Measurements from ENCODE around the gene ADAT2. TPM values are rescaled to one million over a fixed set of nuclear protein-coding genes. Genes with fewer than 3 reads are reported as not detected.

Gene ADAT2
- total RNA-seq, 6 experiments from 2014 or later = 3.6 to 5.2 (median 4.2) TPM

GRCh38 chr6:143443096-143443495, 7.4 kb downstream of the ADAT2 start:
- Histone ChIP-seq H3K27me3 (no peaks in the 10 kb centered on the region), H3K27ac (no peak overlapping the region), H3K36me3 (no peaks in the 10 kb centered on the region), H3K9me3 (no peaks in the 10 kb centered on the region), H3K4me3 (no peak overlapping the region), H3K4me1 (no peaks in the 10 kb centered on the region)
- TF ChIP-seq POLR2A (IDR thresholded peaks at IDR 0.05) = no peak
- ATAC-seq (peak in 2 of 4 donors; percentile 39 to 60), DNase-seq (peak in 1 of 3 donors; percentile 54)
- intact Hi-C loops (cut with DNase I) = no loop called here
- 83% methylated on average over 2 of the region's 2 CpGs for WGBS (ENCODE audit: insufficient coverage, low coverage, low lambda C conversion rate, missing lambda C conversion rate)

- intact Hi-C loops (cut with DNase I) = no loop called here
- no peak for TF ChIP-seq CTCF (IDR thresholded peaks at IDR 0.05)
- H3K27ac ChIP-seq = no peak overlapping the region
- ATAC-seq (no peak), DNase-seq (no peak)
- no peaks in the 10 kb centered on the region for H3K27me3 ChIP-seq
- H3K9me3 ChIP-seq = no peaks in the 10 kb centered on the region
- H3K4me3 ChIP-seq = no peak overlapping the region
- H3K36me3 ChIP-seq = no peaks in the 10 kb centered on the region
- 90% methylated on average over 8 of the region's 8 CpGs for WGBS (ENCODE audit: insufficient coverage, low coverage, low lambda C conversion rate, missing lambda C conversion rate)
- H3K4me1 ChIP-seq = no peaks in the 10 kb centered on the region
Observed at GRCh38 chr6:143441680-143442545, 8.6 kb downstream of the ADAT2 start.

- WGBS (ENCODE audit: insufficient coverage, low coverage, low lambda C conversion rate, missing lambda C conversion rate) = 97% methylated on average over 2 of the region's 2 CpGs
Observed at GRCh38 chr6:143441010-143441409, 9.5 kb downstream of the ADAT2 start.

GRCh38 chr6:143432588-143432987, 17.9 kb downstream of the ADAT2 start:
- ATAC-seq (peak; percentile 82 to 91 (median 86)), DNase-seq (no peak)
- intact Hi-C loops (cut with DNase I) = no loop called here
- no peak overlapping the region for H3K4me3 ChIP-seq
- peaks cover 0 to 28% (median 12%) of the 10 kb centered on the region in 4 donors for H3K4me1 ChIP-seq
- no peaks in the 10 kb centered on the region for H3K36me3 ChIP-seq
- 27% methylated on average over 4 of the region's 4 CpGs for WGBS (ENCODE audit: insufficient coverage, low coverage, low lambda C conversion rate, missing lambda C conversion rate)
- H3K9me3 ChIP-seq = no peaks in the 10 kb centered on the region
- H3K27ac ChIP-seq = peak overlapping the region in 1 of 3 donors; percentile 29
- TF ChIP-seq CTCF (IDR thresholded peaks at IDR 0.05) = no peak
- no peak for TF ChIP-seq POLR2A (IDR thresholded peaks at IDR 0.05)
- H3K27me3 ChIP-seq = no peaks in the 10 kb centered on the region

More at GRCh38 chr6:143441010-143441409, 9.5 kb downstream of the ADAT2 start:
- Histone ChIP-seq H3K4me1 (no peaks in the 10 kb centered on the region), H3K27ac (no peak overlapping the region), H3K4me3 (no peak overlapping the region), H3K36me3 (no peaks in the 10 kb centered on the region), H3K9me3 (no peaks in the 10 kb centered on the region), H3K27me3 (no peaks in the 10 kb centered on the region)
- DNase-seq = no peak
- intact Hi-C loops (cut with DNase I) = no loop called here
- no peak for ATAC-seq
- TF ChIP-seq CTCF (IDR thresholded peaks at IDR 0.05) (no peak), POLR2A (IDR thresholded peaks at IDR 0.05) (no peak)

GRCh38 chr6:143431226-143431625, 19.3 kb downstream of the ADAT2 start:
- Histone ChIP-seq H3K4me3 (no peak overlapping the region), H3K9me3 (no peaks in the 10 kb centered on the region), H3K36me3 (no peaks in the 10 kb centered on the region), H3K4me1 (peaks cover 0 to 28% (median 12%) of the 10 kb centered on the region in 4 donors), H3K27ac (no peak overlapping the region), H3K27me3 (no peaks in the 10 kb centered on the region)
- 47% methylated on average over 1 of the region's 1 CpG for WGBS (ENCODE audit: insufficient coverage, low coverage, low lambda C conversion rate, missing lambda C conversion rate)
- TF ChIP-seq POLR2A (IDR thresholded peaks at IDR 0.05) (no peak), CTCF (IDR thresholded peaks at IDR 0.05) (no peak)
- ATAC-seq (no peak), DNase-seq (no peak)
- intact Hi-C loops (cut with DNase I) = no loop called here
